HCT116 (cell line): ENCODE results near the gene GLDC. TPM values are rescaled to one million over a fixed set of nuclear protein-coding genes. Genes with fewer than 3 reads are reported as not detected.

Experiments used
- ATAC-seq: fragments of 200-7000 bp; cut with Tn5 transposase; 2 replicates; pipeline ENCODE4 v1.9.1; 2020; ENCODE audit warnings: mild to moderate bottlenecking, moderate library complexity
- BruUV-seq: library from RNA; stranded (reverse); fragments of 400-500 nt; replicated peaks from 2 replicates; lab custom pipeline; 2021; lab: Mats Ljungman, UMichigan
- CTCF ChIA-PET: fragments of 300-600 bp; sonication (Branson Sonifier 250); formaldehyde crosslinking; loops from one replicate; lab custom pipeline; 2021; ENCODE audit warnings: antibody characterized with exemption; lab: Charles Lee
- POLR2A ChIA-PET: fragments of 300-600, 350-600 bp; sonication (Branson Sonifier 250); formaldehyde crosslinking; loops from one replicate; lab custom pipeline; 2021; ENCODE audit warnings: antibody characterized with exemption; lab: Charles Lee
- RAD21 ChIA-PET, 2 experiments: fragments of 300-600 bp; sonication (Branson Sonifier 250); formaldehyde crosslinking; loops; one replicate each; lab custom pipeline; 2023; ENCODE audit warnings: low total read pairs in 2 of 2; ENCODE audit not compliant: uncharacterized antibody in 2 of 2, unreplicated experiment in 2 of 2, low non-redundant PET in 1 of 2; lab: Charles Lee
- DNase-seq: peaks from one replicate; pipeline ENCODE4 v3.0.0-alpha.2; 2010; ENCODE audit warnings: low read depth, low spot score
- H2AFZ ChIP-seq: fragments of 200-600 bp; shearing (Covaris generic), sonication (generic); 2 replicates; pipeline ENCODE4 v1.6.1; 2017; ENCODE audit warnings: low read depth, mixed run types, mixed read lengths, antibody characterized with exemption, low read length; ENCODE audit not compliant: poor library complexity, severe bottlenecking
- H3K27ac ChIP-seq: 2 replicates; pipeline ENCODE4 v1.5.1; 2012; ENCODE audit warnings: low read depth, low read length
- H3K27me3 ChIP-seq: fragments of 200-600 bp; sonication (generic); 2 replicates; pipeline ENCODE4 v1.6.1; 2016; ENCODE audit warnings: mixed run types, low read length, mixed read lengths; ENCODE audit not compliant: insufficient read depth
- H3K36me3 ChIP-seq, 2 experiments: fragments of 200-500 bp in 1 of 2; fragments of 200-600 bp in 1 of 2; sonication (Bioruptor generic) in 1 of 2; sonication (generic) in 1 of 2; 2 replicates each; pipeline versions ENCODE4 v1.5.1 to v1.6.1; 2014 to 2016; ENCODE audit warnings: low read length in 2 of 2, inconsistent platforms in 1 of 2, mixed read lengths in 1 of 2, mixed run types in 1 of 2; ENCODE audit not compliant: insufficient read depth in 2 of 2, control insufficient read depth in 1 of 2
- H3K4me1 ChIP-seq, 2 experiments: fragments of 200-600 bp in 1 of 2; sonication (generic) in 1 of 2; 2 replicates each; pipeline versions ENCODE4 v1.5.1 to v1.6.1; 2012 to 2017; ENCODE audit warnings: low read length in 2 of 2, inconsistent platforms in 1 of 2, mild to moderate bottlenecking in 1 of 2, mixed read lengths in 1 of 2, mixed run types in 1 of 2, moderate library complexity in 1 of 2; ENCODE audit not compliant: insufficient read depth in 2 of 2, control insufficient read depth in 1 of 2
- H3K4me2 ChIP-seq: fragments of 200-600 bp; sonication (generic); 2 replicates; pipeline ENCODE4 v1.6.1; 2017; ENCODE audit warnings: mixed run types, low read length, mixed read lengths
- H3K4me3 ChIP-seq, 2 experiments: fragments of 200-600 bp in 1 of 2; sonication (generic) in 1 of 2; replicated peaks in 1 of 2; 2 replicates each; pipeline ENCODE4 v1.5.1; 2011 to 2016; ENCODE audit warnings: low read length in 2 of 2, control low read depth in 1 of 2, low read depth in 1 of 2, mild to moderate bottlenecking in 1 of 2, mixed read lengths in 1 of 2, mixed run types in 1 of 2
- H3K79me2 ChIP-seq: fragments of 200-600 bp; sonication (generic); 2 replicates; pipeline ENCODE4 v1.6.1; 2017; ENCODE audit warnings: mild to moderate bottlenecking, mixed run types, low read length, moderate library complexity, mixed read lengths; ENCODE audit not compliant: insufficient read depth
- H3K9ac ChIP-seq: fragments of 200-600 bp; sonication (generic); 2 replicates; pipeline ENCODE4 v1.6.1; 2016; ENCODE audit warnings: low read length, mixed read lengths
- H3K9me2 ChIP-seq: fragments of 200-600 bp; sonication (generic), shearing (Covaris generic); 2 replicates; pipeline ENCODE4 v1.6.1; 2017; ENCODE audit warnings: mixed run types, mild to moderate bottlenecking, moderate library complexity; ENCODE audit not compliant: insufficient read depth
- H3K9me3 ChIP-seq, 2 experiments: fragments of 200-500 bp in 1 of 2; fragments of 200-600 bp in 1 of 2; sonication (Bioruptor generic) in 1 of 2; sonication (generic) in 1 of 2; 2 replicates each; pipeline ENCODE4 v1.6.1; 2014 to 2017; ENCODE audit warnings: low read length in 2 of 2, mixed read lengths in 2 of 2, inconsistent platforms in 1 of 2, low read depth in 1 of 2, mild to moderate bottlenecking in 1 of 2, mixed run types in 1 of 2, moderate library complexity in 1 of 2; ENCODE audit not compliant: control insufficient read depth in 1 of 2, insufficient read depth in 1 of 2
- H4K20me1 ChIP-seq: fragments of 200-600 bp; sonication (generic), shearing (Covaris generic); 2 replicates; pipeline ENCODE4 v1.6.1; 2017; ENCODE audit warnings: mixed run types, mild to moderate bottlenecking, moderate library complexity; ENCODE audit not compliant: insufficient read depth
- CEBPB ChIP-seq: IDR thresholded peaks from 2 replicates; pipeline ENCODE4 v1.6.1; 2012; ENCODE audit warnings: low read depth
- EGR1 ChIP-seq: IDR thresholded peaks from 2 replicates; pipeline ENCODE4 v1.6.1; 2012; ENCODE audit warnings: low read depth
- EZH2 ChIP-seq: fragments of 200-600 bp; sonication (generic); IDR thresholded peaks from 2 replicates; pipeline ENCODE4 v1.6.1; 2017; ENCODE audit warnings: antibody characterized with exemption, mixed run types
- JUND ChIP-seq: IDR thresholded peaks from 2 replicates; pipeline ENCODE4 v1.6.1; 2012
- POLR2A ChIP-seq: IDR thresholded peaks from 2 replicates; pipeline ENCODE4 v1.7.0; 2011; ENCODE audit warnings: borderline replicate concordance; ENCODE audit not compliant: insufficient read depth, insufficient read length; ENCODE audit errors: extremely low read depth
- POLR2AphosphoS5 ChIP-seq: IDR thresholded peaks from 2 replicates; pipeline ENCODE4 v1.6.1; 2011; ENCODE audit warnings: mild to moderate bottlenecking, low read depth, low read length, moderate library complexity
- RAD21 ChIP-seq: IDR thresholded peaks from 2 replicates; pipeline ENCODE4 v1.6.1; 2012; ENCODE audit warnings: low read depth, mild to moderate bottlenecking
- SP1 ChIP-seq: IDR thresholded peaks from 2 replicates; pipeline ENCODE4 v1.6.1; 2012; ENCODE audit warnings: low read depth
- SRF ChIP-seq: IDR thresholded peaks from 2 replicates; pipeline ENCODE4 v1.6.1; 2012; ENCODE audit warnings: low read depth
- TCF7L2 ChIP-seq: IDR thresholded peaks from 2 replicates; pipeline ENCODE4 v1.7.0; 2011; ENCODE audit warnings: borderline replicate concordance, inconsistent platforms; ENCODE audit not compliant: insufficient read depth, insufficient read length; ENCODE audit errors: extremely low read depth
- YY1 ChIP-seq: IDR thresholded peaks from 2 replicates; pipeline ENCODE4 v1.6.1; 2011; ENCODE audit warnings: low read length, low read depth, moderate library complexity, mild to moderate bottlenecking; ENCODE audit not compliant: insufficient replicate concordance; ENCODE audit errors: extremely low read depth
- ZFX ChIP-seq: fragments of 450-650 bp; IDR thresholded peaks from 2 replicates; pipeline ENCODE4 v1.6.1; 2017
- intact Hi-C: fragments of 100-400 bp; cut with micrococcal nuclease; formaldehyde crosslinking; loops from 2 replicates; pipeline ENCODE4 v1.10.0; 2022
- total RNA-seq: library from RNA; stranded (reverse); gene quantifications from one replicate; pipeline ENCODE4 v1.2.1, GENCODE V29; 2021; ENCODE audit not compliant: unreplicated experiment
- TF ChIP-seq, protein P1 (sequence below): IDR thresholded peaks from 2 replicates; pipeline ENCODE4 v1.6.1; 2012
- TF ChIP-seq, protein P2 (sequence below): IDR thresholded peaks from 2 replicates; pipeline ENCODE4 v1.6.1; 2011; ENCODE audit warnings: mild to moderate bottlenecking, low read length, moderate library complexity; ENCODE audit not compliant: insufficient replicate concordance; ENCODE audit errors: extremely low read depth
- TF ChIP-seq, protein P3 (sequence below), 3 experiments: fragments of 200-600 bp in 1 of 3; sonication (generic) in 1 of 3; IDR thresholded peaks in 2 of 3; conservative IDR thresholded peaks in 1 of 3; 2 replicates each; pipeline ENCODE4 v1.5.1; 2012 to 2017; ENCODE audit warnings: low read depth in 2 of 3, low read length in 2 of 3, antibody characterized with exemption in 1 of 3, borderline replicate concordance in 1 of 3, control low read depth in 1 of 3, mild to moderate bottlenecking in 1 of 3, mixed read lengths in 1 of 3, mixed run types in 1 of 3, moderate library complexity in 1 of 3; ENCODE audit not compliant: insufficient read depth in 1 of 3

The GLDC gene
- total RNA-seq, 1 experiment from 2014 or later, result 4.9 TPM

DNA sequence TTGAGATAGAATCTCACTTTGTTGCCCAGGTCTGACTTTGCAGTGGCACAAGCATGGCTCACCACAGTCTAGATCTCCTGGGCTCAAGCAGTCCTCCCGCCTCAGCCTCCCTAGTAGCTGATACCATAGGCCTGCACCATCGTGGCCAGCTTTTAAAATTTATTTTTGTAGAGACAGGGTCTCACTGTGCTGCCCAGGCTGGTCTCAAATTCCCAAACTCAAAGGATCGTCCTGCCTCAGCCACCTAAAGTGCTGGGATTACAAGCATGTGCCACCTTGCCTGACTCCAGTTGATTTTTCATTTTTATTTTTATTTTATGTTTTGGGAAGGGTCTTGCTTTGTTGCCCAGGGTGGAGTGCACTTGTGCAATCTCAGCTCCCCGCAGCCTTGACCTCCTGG, 41.7 kb upstream of the GLDC start:
- H3K36me3 ChIP-seq, result no peaks in the 10 kb centered on the region
- TF ChIP-seq SP1 (no peak), POLR2AphosphoS5 (no peak), CEBPB (no peak), EZH2 (no peak), ZFX (no peak), POLR2A (no peak), JUND (no peak), RAD21 (no peak), SRF (no peak), TCF7L2 (no peak), EGR1 (no peak), YY1 (no peak)
- TF ChIP-seq, protein P1, sequence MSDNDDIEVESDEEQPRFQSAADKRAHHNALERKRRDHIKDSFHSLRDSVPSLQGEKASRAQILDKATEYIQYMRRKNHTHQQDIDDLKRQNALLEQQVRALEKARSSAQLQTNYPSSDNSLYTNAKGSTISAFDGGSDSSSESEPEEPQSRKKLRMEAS, result no peak
- TF ChIP-seq, protein P2, sequence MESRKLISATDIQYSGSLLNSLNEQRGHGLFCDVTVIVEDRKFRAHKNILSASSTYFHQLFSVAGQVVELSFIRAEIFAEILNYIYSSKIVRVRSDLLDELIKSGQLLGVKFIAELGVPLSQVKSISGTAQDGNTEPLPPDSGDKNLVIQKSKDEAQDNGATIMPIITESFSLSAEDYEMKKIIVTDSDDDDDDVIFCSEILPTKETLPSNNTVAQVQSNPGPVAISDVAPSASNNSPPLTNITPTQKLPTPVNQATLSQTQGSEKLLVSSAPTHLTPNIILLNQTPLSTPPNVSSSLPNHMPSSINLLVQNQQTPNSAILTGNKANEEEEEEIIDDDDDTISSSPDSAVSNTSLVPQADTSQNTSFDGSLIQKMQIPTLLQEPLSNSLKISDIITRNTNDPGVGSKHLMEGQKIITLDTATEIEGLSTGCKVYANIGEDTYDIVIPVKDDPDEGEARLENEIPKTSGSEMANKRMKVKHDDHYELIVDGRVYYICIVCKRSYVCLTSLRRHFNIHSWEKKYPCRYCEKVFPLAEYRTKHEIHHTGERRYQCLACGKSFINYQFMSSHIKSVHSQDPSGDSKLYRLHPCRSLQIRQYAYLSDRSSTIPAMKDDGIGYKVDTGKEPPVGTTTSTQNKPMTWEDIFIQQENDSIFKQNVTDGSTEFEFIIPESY, result no peak
- TF ChIP-seq, protein P3, sequence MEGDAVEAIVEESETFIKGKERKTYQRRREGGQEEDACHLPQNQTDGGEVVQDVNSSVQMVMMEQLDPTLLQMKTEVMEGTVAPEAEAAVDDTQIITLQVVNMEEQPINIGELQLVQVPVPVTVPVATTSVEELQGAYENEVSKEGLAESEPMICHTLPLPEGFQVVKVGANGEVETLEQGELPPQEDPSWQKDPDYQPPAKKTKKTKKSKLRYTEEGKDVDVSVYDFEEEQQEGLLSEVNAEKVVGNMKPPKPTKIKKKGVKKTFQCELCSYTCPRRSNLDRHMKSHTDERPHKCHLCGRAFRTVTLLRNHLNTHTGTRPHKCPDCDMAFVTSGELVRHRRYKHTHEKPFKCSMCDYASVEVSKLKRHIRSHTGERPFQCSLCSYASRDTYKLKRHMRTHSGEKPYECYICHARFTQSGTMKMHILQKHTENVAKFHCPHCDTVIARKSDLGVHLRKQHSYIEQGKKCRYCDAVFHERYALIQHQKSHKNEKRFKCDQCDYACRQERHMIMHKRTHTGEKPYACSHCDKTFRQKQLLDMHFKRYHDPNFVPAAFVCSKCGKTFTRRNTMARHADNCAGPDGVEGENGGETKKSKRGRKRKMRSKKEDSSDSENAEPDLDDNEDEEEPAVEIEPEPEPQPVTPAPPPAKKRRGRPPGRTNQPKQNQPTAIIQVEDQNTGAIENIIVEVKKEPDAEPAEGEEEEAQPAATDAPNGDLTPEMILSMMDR (IDR thresholded peaks at IDR 0.05 in 2 of 3, conservative IDR thresholded peaks at IDR 0.05 in 1 of 3; ENCODE audit: borderline replicate concordance in 1 of 3, insufficient read depth in 1 of 3, low read depth in 2 of 3, low read length in 2 of 3), result no peak
- TF ChIP-seq, all 23 proteins: peak for 0

More for the DNA sequence above, 41.7 kb upstream of the GLDC start:
- intact Hi-C loops, result no loop called here
- Histone ChIP-seq H3K9me2 (no peaks in the 10 kb centered on the region), H3K27me3 (no peaks in the 10 kb centered on the region), H3K4me3 (no peak overlapping the region), H3K9ac (no peak overlapping the region), H3K9me3 (no peaks in the 10 kb centered on the region), H4K20me1 (no peaks in the 10 kb centered on the region), H3K79me2 (peaks cover 35% of the 10 kb centered on the region), H3K27ac (no peak overlapping the region), H2AFZ (no peak overlapping the region), H3K4me2 (no peak overlapping the region), H3K4me1 (peaks cover 6 to 21% of the 10 kb centered on the region in 2 experiments; a peak in 3 of 4 replicates)
- ATAC-seq (no peak), DNase-seq (no peak)
- ChIA-PET RAD21 (no interaction called here), CTCF (no interaction called here), POLR2A (no interaction called here)
- no TSS peak for BruUV-seq
